Fibroblast of mammary gland (primary cell): ENCODE data around the gene SLC25A27.
A peak's percentile ranks its signal among the peaks of the same experiment; 100 is the strongest.

Experiments
- DNase-seq: peaks from one replicate; pipeline ENCODE4 v3.0.0-alpha.2; 2010; ENCODE audit warnings: low read depth
- H3K4me3 ChIP-seq: 2 replicates; pipeline ENCODE4 v1.5.1; 2011; ENCODE audit warnings: low read depth, mild to moderate bottlenecking, low read length, moderate library complexity; ENCODE audit not compliant: control insufficient read depth
- CTCF ChIP-seq: conservative IDR thresholded peaks from 2 replicates; pipeline ENCODE4 v1.5.1; 2011; ENCODE audit warnings: low read depth, low read length, inconsistent platforms; ENCODE audit not compliant: control insufficient read depth, insufficient read depth

Gene SLC25A27

DNA sequence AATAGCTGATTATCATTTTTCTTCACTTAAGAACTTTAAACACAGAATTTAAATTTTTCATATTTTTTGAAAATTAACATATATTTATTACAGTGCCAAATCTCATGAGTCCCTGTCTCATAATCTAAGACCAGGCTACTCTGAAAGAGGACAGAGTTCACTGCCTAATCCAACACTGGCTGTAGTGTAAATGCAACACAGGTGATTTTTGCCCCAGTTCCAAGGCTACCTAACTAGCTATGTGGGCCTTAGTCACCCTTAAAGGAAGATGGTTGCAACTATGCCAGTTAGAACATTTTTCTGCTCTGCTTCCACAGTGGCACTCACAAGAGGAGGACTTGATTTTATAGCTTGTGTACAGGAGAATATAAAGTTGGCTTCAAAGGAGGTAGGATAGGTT, 4.9 kb downstream of the SLC25A27 start:
- no peak for TF ChIP-seq CTCF
- DNase-seq, result no peak

GRCh38 chr6:46661483-46661882, 8.7 kb downstream of the SLC25A27 start:
- TF ChIP-seq CTCF, result no peak

More for the DNA sequence above, 4.9 kb downstream of the SLC25A27 start:
- no peak overlapping the region for H3K4me3 ChIP-seq

DNA sequence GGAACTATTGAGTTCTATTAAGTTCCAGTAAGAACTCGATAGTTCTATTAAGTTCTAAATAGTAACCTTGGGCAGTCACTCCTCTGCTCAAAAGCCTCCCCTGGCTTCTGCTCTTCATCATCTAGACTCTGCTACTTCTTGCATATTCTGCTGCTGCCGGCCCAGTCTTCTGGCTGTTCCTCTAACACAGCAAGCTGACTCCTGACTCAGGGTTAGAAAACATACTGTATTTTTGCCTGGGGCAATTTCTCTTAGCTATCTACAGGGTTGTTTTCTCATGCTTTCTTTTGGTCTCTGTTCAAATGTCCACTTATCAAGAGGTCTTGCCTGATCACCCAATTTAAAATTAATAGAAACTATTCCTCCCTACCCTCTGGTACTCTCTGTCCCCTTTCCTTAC, 14.6 kb downstream of the SLC25A27 start:
- no peak for DNase-seq
- TF ChIP-seq CTCF, result no peak
- no peak overlapping the region for H3K4me3 ChIP-seq

More at GRCh38 chr6:46661483-46661882, 8.7 kb downstream of the SLC25A27 start:
- no peak overlapping the region for H3K4me3 ChIP-seq
- no peak for DNase-seq

GRCh38 chr6:46674410-46674809, 21.6 kb downstream of the SLC25A27 start:
- no peak for TF ChIP-seq CTCF
- DNase-seq, result no peak
- no peak overlapping the region for H3K4me3 ChIP-seq

DNA sequence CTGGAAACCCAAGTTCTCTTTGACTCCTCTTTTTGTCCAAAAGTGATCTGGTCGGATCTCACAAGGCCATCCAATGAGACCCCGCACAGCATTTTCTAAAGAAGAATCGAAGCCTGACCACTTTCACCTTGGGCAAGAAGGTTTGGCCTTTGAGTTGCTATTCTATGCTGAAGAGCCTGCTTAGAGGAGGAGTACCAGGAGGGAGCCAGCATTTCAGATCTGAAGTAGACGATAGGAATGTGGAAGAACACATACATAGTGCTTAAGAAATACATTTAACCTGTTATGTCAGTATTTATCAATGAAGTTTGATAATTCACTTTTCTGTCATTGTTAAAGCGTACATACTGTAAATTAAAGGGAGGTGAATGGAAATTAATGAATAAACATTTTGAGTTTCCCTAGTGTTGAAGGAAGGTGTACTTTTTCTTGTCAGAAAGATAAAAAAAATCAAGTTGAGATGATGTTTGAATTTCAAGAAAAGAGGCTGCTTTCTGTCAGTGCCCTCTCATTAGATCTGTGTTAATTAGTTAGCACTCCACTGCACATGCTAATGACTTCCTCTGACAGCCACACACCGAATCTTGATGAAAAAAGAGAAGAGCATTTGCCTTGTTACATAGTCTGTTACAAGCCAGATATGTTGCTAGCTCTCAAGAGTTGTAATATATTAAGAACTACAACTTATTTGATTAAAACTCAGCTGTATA, 24.0 kb downstream of the SLC25A27 start:
- TF ChIP-seq CTCF, result no peak
- no peak overlapping the region for H3K4me3 ChIP-seq
- DNase-seq, result no peak

- TF ChIP-seq CTCF, result peak; percentile 35
- DNase-seq, result no peak
- no peak overlapping the region for H3K4me3 ChIP-seq
Measured at GRCh38 chr6:46677314-46677654, 24.5 kb downstream of the SLC25A27 start.

- no peak for TF ChIP-seq CTCF
- peak; percentile 43 for DNase-seq
- H3K4me3 ChIP-seq, result no peak overlapping the region
Measured at GRCh38 chr6:46684771-46685170, 32.0 kb downstream of the SLC25A27 start.
